ENCODE measurements around the gene ZNF827.

DNA sequence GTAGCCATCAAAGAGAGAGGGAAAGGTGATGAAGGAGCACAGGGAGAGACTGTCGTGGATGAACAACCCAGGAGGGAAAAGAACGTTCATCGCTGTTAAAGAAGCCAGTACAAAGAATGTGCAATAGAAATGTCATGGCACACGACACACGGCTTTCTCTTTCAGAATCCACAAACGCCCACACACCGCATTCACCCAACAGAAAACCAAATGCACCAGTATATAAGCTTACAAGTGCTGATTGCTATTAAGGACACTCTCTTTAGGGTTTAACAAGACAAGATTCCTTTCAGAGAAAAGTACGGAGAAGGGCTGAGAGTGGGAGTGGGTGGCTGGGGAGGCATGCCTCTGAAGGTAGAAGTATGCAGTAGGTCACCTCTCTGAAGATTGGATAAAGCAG, 178.4 kb downstream of the ZNF827 start:
- TF ChIP-seq, protein P1, sequence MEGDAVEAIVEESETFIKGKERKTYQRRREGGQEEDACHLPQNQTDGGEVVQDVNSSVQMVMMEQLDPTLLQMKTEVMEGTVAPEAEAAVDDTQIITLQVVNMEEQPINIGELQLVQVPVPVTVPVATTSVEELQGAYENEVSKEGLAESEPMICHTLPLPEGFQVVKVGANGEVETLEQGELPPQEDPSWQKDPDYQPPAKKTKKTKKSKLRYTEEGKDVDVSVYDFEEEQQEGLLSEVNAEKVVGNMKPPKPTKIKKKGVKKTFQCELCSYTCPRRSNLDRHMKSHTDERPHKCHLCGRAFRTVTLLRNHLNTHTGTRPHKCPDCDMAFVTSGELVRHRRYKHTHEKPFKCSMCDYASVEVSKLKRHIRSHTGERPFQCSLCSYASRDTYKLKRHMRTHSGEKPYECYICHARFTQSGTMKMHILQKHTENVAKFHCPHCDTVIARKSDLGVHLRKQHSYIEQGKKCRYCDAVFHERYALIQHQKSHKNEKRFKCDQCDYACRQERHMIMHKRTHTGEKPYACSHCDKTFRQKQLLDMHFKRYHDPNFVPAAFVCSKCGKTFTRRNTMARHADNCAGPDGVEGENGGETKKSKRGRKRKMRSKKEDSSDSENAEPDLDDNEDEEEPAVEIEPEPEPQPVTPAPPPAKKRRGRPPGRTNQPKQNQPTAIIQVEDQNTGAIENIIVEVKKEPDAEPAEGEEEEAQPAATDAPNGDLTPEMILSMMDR (IDR thresholded peaks at IDR 0.05; ENCODE audit: poor library complexity) = no peak
- no peak for TF ChIP-seq EZH2 (IDR thresholded peaks at IDR 0.05; ENCODE audit: borderline replicate concordance)
